HL-60/S4 (cell line): Measurements from ENCODE around the gene PLEKHG5.

Experiments
- in situ Hi-C: fragments of 300-500 bp; cut with MboI; formaldehyde crosslinking; loops from 2 replicates; pipeline ENCODE4 v1.14.3; 2022; ENCODE audit warnings: low sequenced_read_pairs

Gene PLEKHG5

DNA sequence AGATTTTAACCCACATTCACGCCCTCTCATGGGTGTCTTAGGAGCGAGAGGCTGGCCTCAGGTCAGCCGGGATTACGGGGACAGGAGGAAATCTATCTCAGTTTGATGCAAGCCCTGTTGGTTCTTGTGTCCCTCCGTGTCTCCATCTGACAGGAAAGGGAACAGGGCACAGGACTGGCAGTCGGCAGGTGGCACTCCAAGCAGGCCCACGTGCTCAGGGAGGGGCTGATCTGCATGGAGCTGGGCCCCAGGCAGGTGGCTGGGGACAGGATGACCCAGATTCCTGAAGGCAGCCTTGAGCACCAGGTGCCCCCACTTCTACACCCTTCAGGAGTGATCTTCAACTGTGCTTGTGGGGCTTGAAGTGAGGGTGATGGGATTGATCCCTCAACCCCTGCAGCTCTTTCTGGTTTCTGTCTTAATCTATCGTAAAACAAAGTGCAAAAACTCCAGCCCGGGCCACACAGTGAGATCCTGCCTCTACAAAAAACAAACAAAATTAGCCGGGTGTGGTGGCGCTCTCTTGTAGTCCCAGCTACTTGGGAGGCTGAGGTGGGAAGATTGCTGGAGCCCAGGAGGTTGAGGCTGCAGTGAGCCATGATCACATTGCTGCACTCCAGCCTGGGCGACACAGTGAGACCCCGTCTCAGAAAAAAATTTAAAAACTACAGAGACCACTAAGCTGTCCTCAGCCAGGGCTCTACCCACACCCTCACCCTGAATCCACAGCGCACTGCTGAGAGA, 8.3 kb downstream of the PLEKHG5 start:
- in situ Hi-C loops, result loop anchor here (10.0 to 25.0 kb wide), 2 partner anchors 162 to 729 kb away; no protein-coding TSS in a partner anchor

DNA sequence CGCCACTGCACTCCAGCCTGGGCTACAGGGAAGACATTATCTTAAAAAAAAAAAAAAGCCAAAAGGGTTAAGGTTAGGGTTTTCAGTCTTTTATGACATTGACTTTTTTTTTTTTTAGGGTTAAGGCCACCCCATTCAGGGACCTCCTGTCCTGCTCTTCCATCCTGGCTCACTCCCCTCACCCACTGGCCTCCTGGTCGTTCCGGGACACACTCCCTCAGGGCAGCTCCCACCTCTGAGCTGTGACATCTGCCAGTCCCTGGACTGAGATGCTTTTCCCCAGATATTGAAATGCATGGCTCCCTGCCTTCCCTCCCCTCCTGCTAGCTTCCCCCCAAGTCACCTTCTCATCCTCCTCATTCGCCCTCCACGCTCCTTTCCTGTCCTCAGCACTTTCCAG, 9.6 kb downstream of the PLEKHG5 start:
- in situ Hi-C loops, result loop anchor here (10.0 to 25.0 kb wide), 2 partner anchors 163 to 730 kb away; no protein-coding TSS in a partner anchor

- in situ Hi-C loops, result loop anchor here (25.0 kb wide), 1 partner anchor 735 kb away; no protein-coding TSS in a partner anchor
Observed at GRCh38 chr1:6477039-6477820, 14.2 kb downstream of the PLEKHG5 start.

GRCh38 chr1:6476483-6476882, 15.0 kb downstream of the PLEKHG5 start:
- in situ Hi-C loops, result loop anchor here (25.0 kb wide), 1 partner anchor 736 kb away; no protein-coding TSS in a partner anchor

DNA sequence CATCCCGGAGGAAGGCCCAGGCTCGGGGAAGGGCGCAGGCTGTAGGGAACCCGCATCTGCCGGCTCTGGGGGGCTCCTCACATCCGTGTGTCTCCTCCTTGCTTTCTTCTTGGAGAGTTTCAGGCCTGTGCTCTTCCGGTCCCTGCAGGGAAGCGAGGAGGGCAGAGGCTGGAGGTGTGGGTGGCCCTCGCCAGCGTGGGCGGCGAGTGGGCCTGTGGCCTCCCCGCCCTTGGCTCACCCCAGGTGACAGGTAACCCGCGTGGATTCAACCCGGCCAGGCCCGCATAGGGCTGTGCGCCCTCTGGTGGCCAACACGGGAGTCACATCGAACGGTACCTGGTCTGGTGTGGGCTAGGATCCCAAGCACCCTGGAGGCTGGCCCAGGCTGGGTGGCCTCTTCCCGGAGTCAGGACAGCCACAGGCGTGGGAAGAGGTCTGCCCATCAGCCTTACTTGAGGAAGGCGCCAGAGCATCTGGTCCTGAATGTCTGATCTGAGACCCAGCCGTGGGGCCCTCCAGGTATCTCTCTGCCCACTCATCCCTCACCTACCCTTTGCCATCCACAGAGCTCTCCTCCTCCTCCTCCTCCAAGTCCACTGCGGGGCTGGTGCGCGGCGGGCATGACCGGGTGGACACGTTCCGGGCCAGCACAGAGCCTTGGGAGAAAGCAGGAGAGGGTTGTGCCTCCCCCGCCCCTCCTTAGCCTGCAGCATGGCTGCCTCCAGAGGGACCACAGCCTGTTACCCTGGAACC, 15.9 kb downstream of the PLEKHG5 start:
- in situ Hi-C loops, result loop anchor here (25.0 kb wide), 1 partner anchor 737 kb away; no protein-coding TSS in a partner anchor

DNA sequence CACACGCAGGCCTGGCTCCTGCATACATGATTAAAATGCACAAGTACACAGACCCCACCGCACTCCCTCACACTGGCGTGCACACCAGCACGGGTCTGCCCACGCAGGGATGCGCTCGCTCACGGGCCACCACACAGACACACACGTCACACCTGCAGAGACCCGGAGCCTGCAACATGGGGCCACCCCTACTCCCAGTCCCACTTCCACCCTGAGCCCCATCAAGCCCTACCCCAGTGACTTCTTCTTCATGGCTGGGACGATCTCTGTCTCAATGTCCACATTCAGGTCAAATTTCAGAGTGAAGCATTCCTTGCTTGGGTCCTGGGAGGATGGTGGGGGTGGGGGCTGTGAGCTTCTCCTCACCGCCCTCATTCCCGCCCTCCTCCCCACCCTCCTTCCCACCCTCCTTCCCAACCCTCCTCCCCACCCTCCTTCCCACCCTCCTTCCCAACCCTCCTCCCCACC, 16.6 kb downstream of the PLEKHG5 start:
- in situ Hi-C loops, result loop anchor here (25.0 kb wide), 1 partner anchor 737 kb away; no protein-coding TSS in a partner anchor

DNA sequence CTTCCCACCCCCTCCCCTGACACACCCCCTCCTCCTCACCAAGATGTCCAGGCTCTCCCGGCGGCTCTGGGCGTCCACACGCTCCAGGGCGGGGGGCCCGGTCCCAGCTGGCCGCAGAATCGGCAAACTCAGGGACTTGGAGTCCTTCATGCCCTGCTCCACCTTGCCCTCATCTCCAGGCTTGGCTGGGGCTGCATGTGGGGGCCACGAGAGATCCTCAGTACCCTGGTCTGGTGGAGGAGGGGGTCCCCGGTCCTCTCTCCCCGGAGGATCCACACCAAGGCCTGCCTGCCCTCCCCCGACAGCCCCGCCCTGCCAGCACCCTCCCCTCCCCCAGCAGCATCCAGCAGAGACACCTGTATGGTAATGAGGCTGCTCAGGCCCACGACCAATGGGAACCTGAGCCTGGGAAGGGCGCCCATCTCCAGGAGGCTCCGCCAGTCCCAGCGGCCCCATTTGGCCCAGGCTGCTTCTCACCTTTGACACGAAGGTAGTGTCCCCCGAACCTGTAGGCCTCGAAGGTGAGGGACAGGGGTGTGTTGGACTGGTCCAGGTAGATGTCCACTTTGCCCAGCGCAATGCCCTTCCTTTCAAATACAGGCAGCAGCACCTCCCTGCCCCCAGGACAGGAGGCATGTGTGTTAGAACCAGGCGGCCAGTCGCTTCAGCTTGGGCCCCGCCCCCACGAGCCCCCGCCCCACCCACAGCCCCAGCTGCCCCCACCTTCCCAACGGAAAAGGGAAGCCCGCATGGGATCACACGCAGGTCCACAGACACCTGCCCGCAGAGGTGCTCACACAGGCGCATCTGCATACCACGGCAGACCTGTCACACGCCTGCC, 17.3 kb downstream of the PLEKHG5 start:
- in situ Hi-C loops, result no loop called here

GRCh38 chr1:6473156-6473555, 18.3 kb downstream of the PLEKHG5 start:
- in situ Hi-C loops, result no loop called here

DNA sequence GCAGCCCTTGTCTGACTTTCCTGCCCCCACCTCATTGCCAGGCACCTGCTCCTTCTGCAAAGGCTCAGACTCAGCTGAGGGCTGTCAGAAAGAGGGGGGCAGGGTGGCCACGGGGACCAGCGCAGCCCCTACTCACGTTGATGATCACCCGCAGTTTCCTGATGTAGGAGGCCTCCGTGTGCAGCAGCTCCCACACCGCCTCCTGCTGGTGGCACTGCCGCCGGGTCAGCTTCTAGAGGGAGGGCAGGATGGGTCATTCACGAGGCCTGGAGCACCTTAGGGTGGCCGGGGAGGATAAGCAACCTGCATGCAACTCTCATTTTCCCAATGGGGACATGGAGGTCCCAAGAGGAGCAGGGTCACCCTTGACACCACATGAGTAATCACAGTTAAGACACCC, 19.1 kb downstream of the PLEKHG5 start:
- in situ Hi-C loops, result no loop called here

GRCh38 chr1:6471970-6472368, 19.5 kb downstream of the PLEKHG5 start:
- in situ Hi-C loops, result no loop called here

DNA sequence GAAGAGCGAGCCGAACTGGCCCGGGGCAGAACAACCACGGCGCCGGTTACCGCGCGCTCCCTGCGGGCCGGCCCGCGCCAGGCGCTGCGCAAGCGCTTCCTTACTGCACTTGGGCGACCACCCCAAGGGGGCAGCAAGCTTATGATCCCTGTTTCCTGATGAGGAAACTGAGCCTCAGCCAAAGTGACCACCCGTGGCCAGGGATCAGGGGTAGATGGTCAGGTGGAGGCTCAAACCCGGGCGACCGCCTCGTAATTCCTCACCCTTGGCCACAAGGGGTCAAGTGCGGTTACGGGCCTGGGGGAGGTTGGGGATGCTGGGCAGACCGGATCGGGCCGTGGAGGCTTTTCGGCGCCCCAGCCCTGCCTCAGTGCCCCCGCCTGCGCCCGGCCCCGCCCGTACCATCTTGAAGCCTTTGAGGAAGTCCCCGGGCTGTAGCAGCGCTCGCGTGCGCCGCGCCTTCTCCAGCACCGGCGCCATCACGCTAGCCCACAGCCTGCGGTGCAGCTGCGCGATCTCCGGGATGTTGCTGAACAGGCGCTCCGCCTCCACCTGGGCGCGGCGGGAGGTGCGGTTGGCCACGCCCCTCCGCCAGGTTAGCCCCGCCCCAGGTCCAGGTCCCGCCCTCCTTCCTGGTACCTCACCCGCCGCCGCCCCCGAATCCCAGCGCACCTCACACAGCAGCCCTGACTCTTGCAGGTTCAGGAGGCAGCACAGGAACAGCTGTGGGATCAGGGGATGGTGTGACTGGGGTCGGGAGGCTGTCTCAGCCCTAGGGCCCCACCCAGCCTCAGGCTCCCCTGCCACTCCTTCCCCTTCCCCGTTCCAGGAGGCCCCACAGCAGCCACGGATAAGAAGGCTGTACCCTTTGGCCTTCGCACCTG, 20.1 kb downstream of the PLEKHG5 start:
- in situ Hi-C loops, result no loop called here

GRCh38 chr1:6470132-6471085, 21.1 kb downstream of the PLEKHG5 start:
- in situ Hi-C loops, result no loop called here

- in situ Hi-C loops, result no loop called here
Observed at GRCh38 chr1:6468729-6469461, 22.6 kb downstream of the PLEKHG5 start.

GRCh38 chr1:6467744-6468688, 23.5 kb downstream of the PLEKHG5 start:
- in situ Hi-C loops, result no loop called here

GRCh38 chr1:6467224-6467623, 24.2 kb downstream of the PLEKHG5 start:
- in situ Hi-C loops, result no loop called here

- in situ Hi-C loops, result no loop called here
Observed at GRCh38 chr1:6466751-6467150, 24.7 kb downstream of the PLEKHG5 start.
